ENCODE measurements around the gene NLGN1.

DNA sequence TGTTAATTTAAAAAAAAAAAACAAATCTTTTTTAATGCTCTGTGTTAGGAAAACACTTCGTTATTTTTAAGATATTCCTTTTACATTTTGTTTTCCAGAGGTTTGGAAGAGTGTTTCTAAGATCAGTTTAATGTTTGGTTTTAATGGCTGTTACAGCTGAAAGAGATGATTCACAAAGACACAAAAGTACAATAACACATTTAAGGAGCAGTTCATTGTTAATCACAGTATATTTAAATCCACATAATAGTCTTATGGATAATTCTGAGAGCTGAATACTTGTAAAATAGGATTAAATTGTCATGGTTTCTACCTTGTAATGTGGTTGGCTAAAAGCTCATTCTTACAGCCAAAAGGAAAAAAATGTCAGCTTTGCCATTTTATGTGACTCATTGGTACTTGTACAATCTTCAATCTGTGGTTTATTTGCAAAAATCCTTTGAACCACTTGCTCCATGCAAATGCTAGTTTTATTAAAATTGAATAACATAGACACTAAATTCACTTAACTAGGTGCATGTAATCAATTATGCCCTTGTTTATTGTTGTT, 426.4 kb downstream of the NLGN1 start:
- TF ChIP-seq EZH2 (IDR thresholded peaks at IDR 0.05) (no peak), CTCF (IDR thresholded peaks at IDR 0.05) (no peak)
